GM13976 (cell line): ENCODE results near the gene LRCOL1.

Source experiments
- DNase-seq: peaks from one replicate; pipeline ENCODE4 v3.0.0; 2012; ENCODE audit warnings: low spot score
- CTCF ChIP-seq: IDR thresholded peaks from 2 replicates; pipeline ENCODE4 v1.5.1; 2012; ENCODE audit warnings: borderline replicate concordance, mild to moderate bottlenecking; ENCODE audit not compliant: insufficient read depth; ENCODE audit errors: extremely low read depth, missing control alignments, control extremely low read depth
- in situ Hi-C: fragments of 300-500 bp; cut with MboI; formaldehyde crosslinking; loops from one replicate; pipeline ENCODE4 v1.12.0; 2022; ENCODE audit warnings: low sequenced_read_pairs, mixed read lengths, inconsistent platforms; ENCODE audit not compliant: unreplicated experiment

The LRCOL1 gene

GRCh38 chr12:132641811-132642650 lies 31.6 kb upstream of the LRCOL1 start:
- no peak for TF ChIP-seq CTCF
- in situ Hi-C loops = no loop called here
- DNase-seq = no peak

GRCh38 chr12:132640936-132641335 lies 30.6 kb upstream of the LRCOL1 start:
- DNase-seq = no peak
- TF ChIP-seq CTCF = no peak
- in situ Hi-C loops = no loop called here

GRCh38 chr12:132639956-132640520 lies 29.7 kb upstream of the LRCOL1 start:
- in situ Hi-C loops = no loop called here
- no peak for DNase-seq

GRCh38 chr12:132638541-132639408 lies 28.4 kb upstream of the LRCOL1 start:
- in situ Hi-C loops = no loop called here
- peak; percentile 63 for TF ChIP-seq CTCF
- no peak for DNase-seq

More at GRCh38 chr12:132639956-132640520, 29.7 kb upstream of the LRCOL1 start:
- TF ChIP-seq CTCF = no peak

- TF ChIP-seq CTCF = no peak
- in situ Hi-C loops = no loop called here
- DNase-seq = no peak
Observed at GRCh38 chr12:132637811-132638210, 27.4 kb upstream of the LRCOL1 start.
